Pulmonary artery endothelial cell (primary cell): ENCODE results near the gene CHRNE. TPM values are rescaled to one million over a fixed set of nuclear protein-coding genes. Genes with fewer than 3 reads are reported as not detected.
A peak's percentile ranks its signal among the peaks of the same experiment; 100 is the strongest.
"Not testable (repeated sequence)": the region's sequence is repeated elsewhere in the genome, so short reads cannot be mapped to it uniquely, and the experiment has no call there.

ENCODE experiments used
- DNase-seq: peaks from one replicate; pipeline ENCODE4 v3.0.0-alpha.2; 2011; ENCODE audit warnings: low read depth, low spot score
- total RNA-seq: library from RNA; depleted of rRNA; stranded (reverse); fragments of >200 nt; gene quantifications from 2 replicates; pipeline ENCODE4 v1.2.3, GENCODE V29; 2014

CHRNE gene
- total RNA-seq, 1 donor from 2014 or later, result 0.53 TPM

DNA sequence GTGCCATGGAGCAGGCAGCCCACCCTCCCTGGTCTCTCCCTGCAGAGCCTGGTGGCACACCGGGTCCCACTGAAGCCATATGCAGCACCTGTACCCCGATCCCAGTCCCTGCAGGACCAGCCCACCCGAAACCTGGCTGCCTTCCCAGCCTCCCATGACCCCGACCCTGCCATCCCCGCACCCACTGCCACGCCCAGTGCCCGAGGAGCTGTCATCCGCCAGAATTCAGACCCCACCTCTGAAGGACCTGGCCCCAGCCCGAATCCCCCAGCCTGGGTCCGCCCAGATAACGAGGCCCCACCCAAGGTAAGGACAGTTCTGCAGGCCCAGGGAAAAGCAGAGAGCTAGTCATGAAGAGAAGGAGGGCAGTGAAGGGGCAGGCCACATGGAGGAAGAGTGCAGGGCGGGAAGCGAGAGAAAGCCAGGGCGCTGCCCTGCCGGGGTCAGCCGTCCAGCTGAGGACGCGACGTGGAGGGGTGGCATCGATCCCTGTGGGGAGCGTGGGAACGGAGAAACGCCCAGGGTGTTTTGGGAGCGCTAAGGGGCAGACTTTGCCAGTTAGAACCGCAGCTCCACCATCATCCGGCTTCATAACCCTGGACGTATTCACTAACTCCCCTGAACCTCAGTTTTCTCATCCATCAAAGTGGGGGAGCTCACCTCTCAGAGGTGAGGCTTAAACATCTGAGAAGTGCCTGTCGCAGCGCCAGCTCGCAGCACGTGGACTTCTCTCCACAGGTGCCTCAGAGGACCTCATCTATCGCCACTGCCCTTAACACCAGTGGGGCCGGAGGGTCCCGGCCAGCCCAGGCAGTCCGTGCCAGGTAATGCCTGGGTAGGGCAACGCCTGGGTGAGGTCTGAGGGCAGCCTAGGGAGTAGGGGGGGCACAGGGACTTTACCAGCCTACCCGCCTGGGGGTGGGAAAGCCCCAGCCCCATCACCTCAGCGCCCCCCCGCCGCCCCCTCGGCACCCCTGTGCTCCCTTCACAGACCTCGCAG lies 11.2 kb downstream of the CHRNE start:
- no peak for DNase-seq

DNA sequence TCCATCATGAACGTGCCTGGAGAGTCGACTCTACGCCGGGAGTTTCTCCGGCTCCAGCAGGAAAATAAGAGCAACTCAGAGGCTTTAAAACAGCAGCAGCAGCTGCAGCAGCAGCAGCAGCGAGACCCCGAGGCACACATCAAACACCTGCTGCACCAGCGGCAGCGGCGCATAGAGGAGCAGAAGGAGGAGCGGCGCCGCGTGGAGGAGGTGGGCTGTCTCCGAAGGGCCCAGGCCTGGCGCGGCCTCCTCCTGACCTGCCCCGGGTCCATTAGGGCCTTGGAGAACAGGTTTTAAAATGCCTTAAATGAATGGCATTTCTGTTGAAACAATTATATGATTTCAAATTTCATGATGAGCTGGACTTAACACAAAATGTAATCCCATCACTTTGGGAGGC lies 15.3 kb downstream of the CHRNE start:
- DNase-seq, result no peak

DNA sequence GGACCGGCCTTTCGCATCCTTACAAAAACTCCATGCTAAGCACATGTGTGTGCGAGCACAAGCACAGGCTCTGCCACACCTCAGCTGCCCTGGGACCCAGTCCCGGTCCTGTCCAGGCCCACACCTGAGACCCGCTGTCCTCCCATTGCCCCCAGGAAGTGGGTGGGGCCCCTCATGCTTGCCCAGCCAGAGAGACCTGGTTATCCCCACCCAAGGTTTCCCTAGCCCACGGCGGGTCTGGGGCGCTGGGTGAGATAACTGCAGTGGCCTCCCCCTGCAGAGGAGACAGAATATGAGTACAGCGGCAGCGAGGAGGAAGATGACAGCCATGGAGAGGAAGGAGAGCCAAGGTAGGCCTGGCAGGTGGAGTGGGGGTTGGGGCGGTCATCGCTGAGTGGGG lies 16.1 kb downstream of the CHRNE start:
- no peak for DNase-seq

DNA sequence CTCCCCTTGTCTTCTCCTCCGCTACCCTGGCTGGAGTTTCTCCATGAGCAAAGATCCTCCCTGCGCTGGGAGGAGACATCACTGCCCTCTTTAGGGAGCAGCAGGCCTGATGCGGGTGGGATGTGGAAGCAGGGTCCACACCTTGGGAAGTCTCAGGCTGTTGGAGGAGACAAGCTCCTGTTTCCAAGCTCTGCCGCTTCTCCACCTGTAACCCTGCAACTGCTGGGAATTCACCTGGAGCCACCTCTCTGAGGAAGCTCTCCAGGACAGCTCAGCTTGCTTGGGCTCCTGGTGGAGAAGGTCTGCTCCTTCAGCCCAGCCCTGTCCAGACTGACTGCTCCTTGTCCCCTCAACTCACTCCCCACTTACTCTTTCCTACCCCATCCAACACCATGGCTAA lies 18.4 kb downstream of the CHRNE start:
- DNase-seq, result no peak

DNA sequence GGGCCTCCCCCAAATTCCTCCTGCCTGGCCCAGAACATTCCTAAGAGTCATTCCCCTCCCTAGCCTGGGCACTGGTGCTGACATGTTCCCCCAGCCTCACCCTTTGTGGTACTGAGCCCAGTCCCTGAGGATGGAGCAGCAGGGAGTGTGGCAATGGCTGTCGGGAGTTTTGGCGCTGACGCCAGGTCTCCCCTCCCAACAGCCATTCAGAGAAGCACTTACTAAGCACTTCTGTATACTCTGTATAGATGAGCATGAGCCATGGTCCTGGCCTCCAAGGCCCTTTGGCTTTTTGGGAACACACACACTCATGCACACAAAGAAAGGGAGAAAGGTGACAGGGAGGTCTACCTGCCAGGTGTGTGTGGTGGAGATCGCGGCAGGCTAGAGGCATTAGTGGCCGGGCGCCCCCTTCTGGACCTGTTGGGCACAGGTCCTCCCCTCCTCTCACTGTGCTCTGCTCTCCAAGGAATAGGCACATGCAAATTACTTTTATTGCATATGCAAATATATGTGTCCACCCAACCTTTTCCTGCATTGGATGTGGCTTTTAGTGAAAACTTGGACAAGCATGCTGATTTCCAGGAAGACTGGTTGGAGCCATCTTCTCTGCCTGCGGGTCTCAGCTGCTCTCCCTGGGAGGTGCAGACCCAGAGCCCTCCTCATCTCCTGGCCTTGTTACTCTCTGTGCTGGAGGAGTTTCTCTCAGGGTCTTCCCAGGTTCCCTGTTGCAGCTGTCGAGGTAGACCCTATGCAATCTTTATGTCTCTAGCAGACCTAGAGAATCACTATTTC lies 20.9 kb downstream of the CHRNE start:
- no peak for DNase-seq

DNA sequence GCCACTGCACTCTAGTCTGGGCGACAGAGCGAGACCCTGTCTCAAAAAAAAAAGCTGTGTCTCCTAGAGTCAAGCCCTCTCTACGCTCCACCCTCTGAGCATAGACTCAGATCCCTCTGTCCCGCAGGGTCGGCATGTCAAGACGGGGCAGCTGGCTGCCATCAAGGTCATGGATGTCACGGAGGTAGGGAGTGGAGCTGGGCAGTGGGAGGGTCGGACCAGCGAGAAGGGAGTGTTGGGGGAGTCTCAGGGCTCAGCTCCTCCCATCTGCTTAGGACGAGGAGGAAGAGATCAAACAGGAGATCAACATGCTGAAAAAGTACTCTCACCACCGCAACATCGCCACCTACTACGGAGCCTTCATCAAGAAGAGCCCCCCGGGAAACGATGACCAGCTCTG lies 22.0 kb downstream of the CHRNE start:
- no peak for DNase-seq

DNA sequence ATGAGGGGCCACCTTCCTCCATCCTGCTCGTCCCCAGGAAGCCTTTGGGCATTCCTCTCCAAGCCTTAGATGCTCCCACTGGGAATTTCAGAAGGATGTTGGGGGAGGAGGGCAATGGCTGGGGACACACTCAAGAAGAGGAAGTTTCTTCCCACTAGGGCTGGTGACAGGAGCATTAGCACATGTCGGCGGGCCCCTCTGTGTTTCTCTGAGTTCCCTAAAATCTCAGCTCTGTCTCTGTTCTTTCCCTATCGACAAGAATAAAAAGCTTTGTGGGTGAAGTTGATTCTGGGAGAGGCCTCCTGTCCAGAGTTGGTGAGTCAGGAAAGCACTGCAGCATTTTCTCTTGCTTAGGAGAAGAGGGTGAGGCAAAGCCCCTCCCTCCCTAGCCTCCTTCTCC lies 23.3 kb downstream of the CHRNE start:
- DNase-seq, result no peak

DNA sequence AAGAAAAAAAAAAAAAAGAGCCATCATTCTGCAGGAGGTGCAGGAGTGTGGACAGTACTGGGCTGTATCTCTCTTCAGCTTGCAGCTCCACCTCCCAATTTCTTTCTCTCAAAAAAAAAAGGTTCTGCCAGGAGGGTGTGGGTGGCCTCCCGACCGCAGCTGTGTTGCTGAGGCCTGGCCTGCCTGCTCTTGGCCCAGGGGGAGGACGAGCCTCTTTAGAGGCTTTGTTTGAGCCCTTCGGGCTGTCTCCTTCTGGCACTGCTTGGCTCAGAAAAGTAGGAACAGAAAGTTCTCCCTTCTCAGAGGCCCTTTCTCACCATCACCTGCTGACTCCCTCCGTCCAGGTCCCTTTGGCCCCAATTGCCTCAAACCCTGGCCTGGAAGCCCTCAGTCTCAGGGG lies 25.8 kb downstream of the CHRNE start:
- DNase-seq, result no peak

DNA sequence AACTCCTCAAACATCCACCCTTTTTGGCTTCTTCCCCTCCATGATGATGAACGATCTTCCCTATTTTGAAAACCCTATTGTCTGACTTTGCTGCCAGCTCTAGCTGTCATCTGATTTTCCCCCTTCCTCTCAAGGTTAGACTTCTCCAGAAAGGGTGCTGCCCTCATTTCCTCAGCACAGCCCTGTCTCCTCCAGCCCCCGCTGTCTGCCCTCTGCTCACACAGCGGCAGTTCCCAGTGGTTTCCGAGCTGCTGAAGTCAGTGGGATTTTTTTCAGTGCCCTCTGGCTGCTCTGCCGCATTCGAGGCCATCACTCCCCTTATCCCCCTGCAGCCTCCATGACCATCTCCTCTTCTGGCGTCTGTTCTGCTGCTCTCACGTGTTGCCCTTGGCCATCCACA lies 30.1 kb downstream of the CHRNE start:
- no peak for DNase-seq

DNA sequence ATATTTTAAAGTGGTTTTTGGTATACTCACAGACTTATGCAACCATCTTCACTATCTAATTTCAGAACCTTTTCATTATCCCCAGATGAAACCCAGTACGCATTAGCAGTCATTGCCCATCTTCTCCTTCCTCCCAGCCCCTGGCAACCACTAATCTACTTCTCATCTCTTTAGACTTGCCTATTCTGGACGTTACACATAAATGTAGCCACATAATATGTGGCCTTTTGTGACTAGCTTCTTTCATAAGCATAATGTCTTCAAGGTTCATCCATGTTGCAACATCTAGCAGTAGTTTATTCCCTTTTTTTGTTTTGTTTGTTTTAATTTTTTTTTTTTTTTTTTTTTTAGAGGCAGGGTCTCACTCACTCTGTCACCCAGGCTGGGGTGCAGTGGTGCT lies 32.0 kb downstream of the CHRNE start:
- DNase-seq, result no peak

DNA sequence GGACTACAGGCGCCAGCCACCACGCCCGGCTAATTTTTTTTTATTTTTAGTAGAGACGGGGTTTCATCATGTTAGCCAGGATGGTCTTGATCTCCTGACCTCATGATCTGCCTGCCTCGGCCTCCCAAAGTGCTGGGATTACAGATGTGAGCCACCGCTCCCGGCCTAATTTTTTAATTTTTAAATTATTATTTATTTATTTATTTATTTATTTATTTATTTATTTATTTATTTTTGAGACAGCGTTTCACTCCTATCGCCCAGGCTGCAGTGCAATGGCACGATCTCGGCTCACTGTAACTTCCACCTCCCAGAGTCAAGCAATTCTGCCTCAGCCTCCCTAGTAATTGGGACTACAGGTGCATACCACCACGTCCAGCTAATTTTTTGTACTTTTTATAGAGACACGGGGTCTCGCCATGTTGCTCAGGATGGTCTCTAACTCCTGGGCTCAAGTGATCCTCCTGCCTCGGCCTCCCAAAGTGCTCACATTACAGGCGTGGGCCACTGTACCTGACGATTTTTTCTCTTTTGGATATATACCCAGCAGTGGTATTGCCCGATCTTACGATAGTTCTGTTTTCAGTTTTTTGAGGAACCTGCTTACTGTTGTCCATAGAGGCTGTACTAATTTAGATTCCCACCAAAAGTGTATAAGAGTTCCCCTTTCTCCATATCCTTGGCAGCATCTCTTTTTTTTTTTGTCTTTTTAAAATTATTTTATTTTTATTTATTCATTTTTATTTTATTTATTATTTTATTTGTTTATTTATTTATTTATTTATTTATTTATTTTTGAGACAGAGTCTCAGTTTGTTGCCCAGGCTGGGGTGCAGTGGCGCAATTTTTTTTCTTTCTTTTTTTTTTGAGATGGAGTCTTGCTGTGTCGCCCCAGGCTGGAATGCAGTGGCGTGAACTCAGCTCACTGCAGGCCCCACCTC lies 33.6 kb downstream of the CHRNE start:
- DNase-seq, result not testable (repeated sequence)

DNA sequence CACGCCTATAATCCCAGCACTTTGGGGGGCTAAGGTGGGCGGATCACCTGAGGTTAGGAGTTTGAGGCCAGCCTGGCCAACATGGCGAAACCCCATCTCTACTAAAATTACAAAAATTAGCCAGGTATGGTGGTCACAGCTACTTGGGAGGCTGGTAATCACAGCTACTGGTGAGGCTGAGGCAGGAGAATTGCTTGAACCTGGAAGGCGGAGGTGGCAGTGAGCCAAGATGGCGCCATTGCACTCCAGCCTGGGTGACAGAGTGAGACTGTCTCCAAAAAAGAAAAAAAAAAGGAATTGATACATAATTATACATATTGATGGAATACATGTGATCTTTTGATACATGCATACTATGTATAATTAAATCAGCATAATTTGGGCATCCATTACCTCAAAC lies 35.4 kb downstream of the CHRNE start:
- DNase-seq, result not testable (repeated sequence)

DNA sequence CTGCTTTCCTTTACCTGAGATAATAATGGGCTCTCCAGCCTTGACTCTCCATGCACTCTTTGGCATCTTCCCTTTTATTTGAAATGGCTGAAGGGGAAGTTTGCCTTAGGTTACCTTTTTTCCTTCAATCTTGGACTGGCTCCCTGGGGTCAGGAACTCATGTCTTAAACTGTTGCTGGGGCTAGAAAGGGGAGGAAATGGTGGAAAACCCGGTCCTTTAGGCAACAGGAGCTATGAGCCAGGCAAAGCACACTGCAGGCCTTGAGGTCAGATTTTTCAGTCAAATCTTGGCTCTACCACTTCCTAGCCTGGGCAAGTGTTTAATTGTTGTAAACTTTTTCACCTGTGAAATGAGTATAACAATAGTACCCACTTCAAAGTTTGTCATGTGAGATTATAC lies 39.6 kb downstream of the CHRNE start:
- no peak for DNase-seq

DNA sequence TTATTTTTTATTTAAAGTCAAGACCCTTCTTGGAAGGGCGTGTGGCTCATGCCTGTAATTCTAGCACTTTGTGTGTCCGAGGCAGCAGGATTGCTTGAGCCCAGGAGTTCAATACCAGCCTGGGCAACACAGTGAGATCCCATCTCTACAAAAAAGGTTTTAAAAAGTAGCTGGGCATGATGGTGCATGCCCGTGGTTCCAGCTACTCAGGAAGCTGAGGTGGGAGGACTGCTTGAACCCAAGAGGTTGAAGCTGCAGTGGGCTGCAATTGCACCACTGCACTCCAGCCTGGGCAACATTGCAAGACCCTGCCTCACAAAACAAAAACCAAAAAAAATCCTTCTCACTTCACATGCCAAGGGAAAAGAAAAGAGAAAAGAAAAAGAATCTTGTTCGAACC lies 40.2 kb downstream of the CHRNE start:
- DNase-seq, result no peak

DNA sequence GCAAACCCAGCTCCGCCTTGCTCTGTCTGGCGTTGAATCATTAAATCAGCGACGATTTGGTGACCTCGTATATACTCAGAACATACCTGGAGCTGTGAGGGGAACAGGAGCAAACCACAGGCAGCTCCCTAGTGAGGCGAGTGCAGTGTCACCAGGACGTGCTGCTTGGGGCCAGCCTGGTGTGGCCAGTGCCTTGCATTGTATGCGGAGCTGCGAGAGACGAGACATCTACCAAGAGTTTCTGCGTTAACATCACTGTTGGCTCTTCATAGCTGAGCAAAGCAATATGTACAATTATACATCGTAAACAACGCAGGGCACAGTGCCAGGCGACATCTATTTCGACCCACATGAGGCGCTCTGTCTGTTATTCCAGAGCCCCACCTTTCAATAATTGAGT lies 41.8 kb downstream of the CHRNE start:
- DNase-seq, result no peak

DNA sequence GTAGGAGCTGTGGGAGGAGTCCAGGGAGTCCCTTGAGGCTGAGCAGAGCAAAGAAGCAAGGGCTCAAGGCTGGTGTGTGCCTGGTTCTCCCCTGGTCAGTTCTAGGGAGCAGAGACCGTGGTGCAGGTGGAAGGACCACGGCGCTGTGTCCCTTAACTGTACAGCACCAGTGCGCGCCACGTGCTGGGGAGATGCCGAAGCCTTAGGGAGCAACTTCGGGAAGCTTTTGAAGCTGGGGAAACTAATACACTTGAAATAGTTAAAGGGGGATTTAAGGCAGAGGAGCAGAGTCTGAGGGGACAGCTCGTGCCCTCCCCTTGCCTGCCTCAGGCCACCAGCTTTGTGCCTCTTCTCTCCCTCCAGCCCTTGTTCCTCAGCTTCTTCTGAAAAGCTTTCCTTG lies 42.2 kb downstream of the CHRNE start:
- no peak for DNase-seq

DNA sequence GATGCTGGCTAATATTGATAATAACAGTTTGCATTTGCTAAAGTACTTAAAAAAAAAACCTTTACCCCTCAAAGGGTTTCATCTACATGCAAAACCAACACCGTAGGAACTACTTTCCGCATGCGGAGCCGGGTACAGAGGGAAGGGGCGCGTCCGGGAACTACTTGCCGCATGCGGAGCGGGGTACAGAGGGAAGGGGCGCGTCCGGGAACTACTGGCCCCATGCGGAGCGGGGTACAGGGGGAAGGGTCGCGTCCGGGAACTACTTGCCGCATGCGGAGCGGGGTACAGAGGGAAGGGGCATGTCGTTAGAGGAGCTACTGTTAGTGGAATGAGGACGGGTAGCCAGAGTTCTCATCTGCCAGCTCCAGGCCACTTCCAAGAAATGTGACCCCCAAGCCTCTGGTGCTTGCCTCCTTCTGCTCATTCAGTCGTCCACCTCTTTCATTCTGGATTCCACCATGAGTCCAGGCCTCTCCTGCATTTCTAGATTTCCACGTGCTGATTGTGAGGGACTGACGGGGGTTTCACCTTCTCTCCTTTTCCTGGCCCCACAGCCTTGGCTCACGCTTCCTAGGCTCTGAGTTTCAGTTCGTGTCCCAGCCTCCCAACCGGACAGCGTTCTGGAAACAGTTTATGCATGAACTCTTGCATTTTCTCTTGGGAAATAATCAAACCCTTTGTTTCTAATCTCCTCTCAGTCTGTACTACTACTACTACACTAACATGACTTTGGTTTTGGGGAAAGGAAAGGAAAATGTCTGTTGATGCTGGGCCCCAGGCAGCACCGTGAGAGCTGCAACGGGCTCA lies 42.9 kb downstream of the CHRNE start:
- no peak for DNase-seq

DNA sequence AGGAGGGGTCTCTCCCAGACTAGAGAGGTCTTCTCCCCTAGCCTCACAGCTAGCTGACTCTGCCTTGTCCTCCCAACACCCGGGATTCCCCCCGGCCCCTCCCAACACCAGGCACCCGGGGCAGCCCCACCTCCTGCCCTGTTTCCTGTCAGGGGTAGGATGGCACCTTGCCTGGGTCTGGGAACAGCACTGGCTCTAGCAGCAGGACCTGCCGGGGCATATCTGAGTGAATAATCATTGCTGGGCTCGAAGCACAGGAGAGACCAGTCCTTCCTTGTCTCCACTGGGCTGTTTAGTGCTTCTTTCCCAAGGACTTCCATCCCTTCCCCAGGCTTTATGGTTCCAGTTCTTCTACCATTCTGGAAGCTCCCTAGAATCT lies 44.0 kb downstream of the CHRNE start:
- no peak for DNase-seq

DNA sequence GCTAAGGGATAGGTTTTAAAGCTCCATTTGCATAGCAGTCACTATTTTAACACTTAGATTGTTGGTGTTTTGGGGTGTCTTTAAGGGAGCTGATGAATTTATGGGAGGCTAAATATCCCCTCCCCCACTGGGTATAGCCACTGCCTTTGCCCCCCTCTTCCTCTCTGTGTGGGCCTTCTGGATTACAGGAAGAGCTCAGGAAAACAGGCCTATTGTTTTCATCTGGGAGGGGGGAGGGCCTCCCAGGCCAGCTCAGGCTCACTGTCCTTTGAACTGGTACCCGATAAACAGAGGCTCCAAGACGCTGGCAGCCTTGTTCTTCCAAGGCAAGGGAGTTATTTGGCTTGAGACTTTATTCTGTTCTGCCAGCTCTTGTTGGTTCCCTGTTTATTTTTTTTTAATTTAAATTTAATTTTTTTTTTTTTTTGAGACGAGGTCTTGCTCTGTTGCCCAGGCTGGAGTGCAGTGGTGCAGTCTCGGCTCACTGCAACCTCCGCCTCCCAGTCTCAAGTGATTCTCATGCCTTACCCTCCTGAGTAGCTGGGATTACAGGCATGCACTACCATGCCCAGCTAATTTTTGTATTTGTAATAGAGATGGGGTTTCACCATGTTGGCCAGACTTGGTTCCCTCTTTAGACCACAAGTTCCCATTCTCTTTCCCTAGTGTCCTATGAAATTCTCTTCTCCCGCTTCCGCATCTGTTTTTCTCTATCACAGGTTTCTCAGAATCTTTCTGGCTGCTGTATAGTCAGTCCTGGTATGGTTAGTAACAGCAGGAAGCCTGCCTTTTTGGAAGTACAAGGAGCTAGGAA lies 44.6 kb downstream of the CHRNE start:
- peak; percentile 57 for DNase-seq

DNA sequence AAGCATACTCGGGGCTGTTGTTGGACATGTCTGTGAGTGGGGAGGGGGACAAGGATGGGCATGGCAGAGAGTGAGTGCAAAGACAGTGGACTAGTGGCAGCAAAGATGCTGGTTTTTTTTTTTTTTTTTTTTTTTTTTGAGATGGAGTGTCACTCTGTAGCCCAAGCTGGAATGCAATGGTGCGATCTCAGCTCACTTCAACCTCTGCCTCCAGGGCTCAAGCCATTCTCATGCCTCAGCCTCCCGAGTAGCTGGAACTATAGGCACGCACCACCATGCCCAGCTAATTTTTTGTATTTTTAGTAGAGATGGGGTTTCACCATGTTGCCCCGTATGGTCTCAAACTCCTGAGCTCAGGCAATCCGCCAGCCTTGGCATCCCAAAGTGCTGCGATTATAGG lies 45.6 kb downstream of the CHRNE start:
- not testable (repeated sequence) for DNase-seq
